Endothelial cell of umbilical vein (primary cell): ENCODE measurements around the gene HNRNPA2B1. TPM values are rescaled to one million over a fixed set of nuclear protein-coding genes. Genes with fewer than 3 reads are reported as not detected.

ENCODE experiments used
- BruUV-seq: library from RNA; stranded (reverse); fragments of 400-500 nt; replicated peaks from 2 replicates; lab custom pipeline; 2021; lab: Mats Ljungman, UMichigan
- CTCF ChIA-PET: fragments of 300-600, 350-600 bp; sonication (Branson Sonifier 250); formaldehyde crosslinking; loops from one replicate; lab custom pipeline; 2021; ENCODE audit warnings: antibody characterized with exemption, inconsistent platforms; lab: Charles Lee
- POLR2A ChIA-PET: fragments of 300-600, 350-600 bp; sonication (Branson Sonifier 250); formaldehyde crosslinking; loops from one replicate; lab custom pipeline; 2021; ENCODE audit warnings: antibody characterized with exemption, inconsistent platforms; lab: Charles Lee
- DNase-seq: peaks from one replicate; pipeline ENCODE4 v3.0.0-alpha.2; 2011; ENCODE audit warnings: low read depth, low spot score
- FAIRE-seq: peaks from 2 replicates; lab custom pipeline; 2011; peaks lifted over from hg19 to GRCh38; lab: Jason Lieb, UNC
- H2AFZ ChIP-seq: 2 replicates; pipeline ENCODE4 v1.6.0; 2012; ENCODE audit warnings: low read depth, low read length, control low read depth, inconsistent platforms
- H3K27ac ChIP-seq: 2 replicates; pipeline ENCODE4 v1.5.1; 2011; ENCODE audit warnings: low read depth, mild to moderate bottlenecking, control low read depth, low read length, moderate library complexity; ENCODE audit not compliant: insufficient read depth
- H3K27me3 ChIP-seq, 2 experiments: 2 replicates each; pipeline versions ENCODE4 v1.6.0 to v1.6.1; 2011; ENCODE audit warnings: low read length in 2 of 2, mixed read lengths in 1 of 2; ENCODE audit not compliant: control insufficient read depth in 2 of 2, insufficient read depth in 2 of 2
- H3K36me3 ChIP-seq, 2 experiments: 2 replicates in 1 of 2; 3 replicates in 1 of 2; pipeline ENCODE4 v1.5.1; 2011; ENCODE audit warnings: low read length in 2 of 2, mild to moderate bottlenecking in 1 of 2, moderate library complexity in 1 of 2; ENCODE audit not compliant: control insufficient read depth in 2 of 2, insufficient read depth in 2 of 2; ENCODE audit errors: extremely low read depth in 1 of 2
- H3K4me1 ChIP-seq: 3 replicates; pipeline ENCODE4 v1.5.1; 2011; ENCODE audit warnings: mild to moderate bottlenecking, low read length; ENCODE audit not compliant: control insufficient read depth, insufficient read depth; ENCODE audit errors: extremely low read depth
- H3K4me2 ChIP-seq: 2 replicates; pipeline ENCODE4 v1.6.1; 2011; ENCODE audit warnings: low read length, control low read depth, mixed read lengths; ENCODE audit not compliant: insufficient read depth
- H3K4me3 ChIP-seq, 3 experiments: fragments of 200-600 bp in 1 of 3; sonication (generic), shearing (Covaris generic) in 1 of 3; replicated peaks in 1 of 3; 2 replicates each; pipeline ENCODE4 v1.5.1; 2011 to 2016; ENCODE audit warnings: control low read depth in 3 of 3, low read length in 3 of 3, mild to moderate bottlenecking in 2 of 3, inconsistent platforms in 1 of 3, low read depth in 1 of 3, moderate library complexity in 1 of 3; ENCODE audit not compliant: insufficient read depth in 1 of 3
- H3K79me2 ChIP-seq: 2 replicates; pipeline ENCODE4 v1.6.0; 2012; ENCODE audit warnings: low read length, inconsistent platforms; ENCODE audit not compliant: control insufficient read depth, insufficient read depth
- H3K9ac ChIP-seq: replicated peaks from 2 replicates; pipeline ENCODE3; 2011; ENCODE audit warnings: low read length, control low read depth; ENCODE audit not compliant: insufficient read depth; ENCODE audit errors: extremely low read depth
- H3K9me1 ChIP-seq: replicated peaks from 3 replicates; pipeline ENCODE4 v1.6.0; 2011; ENCODE audit warnings: mild to moderate bottlenecking, low read length; ENCODE audit not compliant: control insufficient read depth, insufficient read depth; ENCODE audit errors: extremely low read depth
- H3K9me3 ChIP-seq: replicated peaks from 2 replicates; pipeline ENCODE4 v1.5.1; 2012; ENCODE audit warnings: low read length, inconsistent platforms; ENCODE audit not compliant: control insufficient read depth, insufficient read depth
- H4K20me1 ChIP-seq: replicated peaks from 2 replicates; pipeline ENCODE3; 2011; ENCODE audit warnings: mild to moderate bottlenecking, low read length; ENCODE audit not compliant: control insufficient read depth, insufficient read depth; ENCODE audit errors: extremely low read depth
- EZH2 ChIP-seq: IDR thresholded peaks from 2 replicates; pipeline ENCODE4 v1.6.1; 2012; ENCODE audit warnings: borderline replicate concordance, low read depth, mild to moderate bottlenecking, moderate library complexity, low read length, inconsistent platforms; ENCODE audit not compliant: severe bottlenecking
- FOS ChIP-seq: IDR thresholded peaks from 2 replicates; pipeline ENCODE4 v1.6.1; 2011; ENCODE audit warnings: mild to moderate bottlenecking, low read length, moderate library complexity, borderline replicate concordance; ENCODE audit not compliant: insufficient read depth
- GATA2 ChIP-seq: IDR thresholded peaks from 2 replicates; pipeline ENCODE4 v1.7.0; 2011; ENCODE audit warnings: low read depth, mild to moderate bottlenecking, moderate library complexity, mixed read lengths, low read length; ENCODE audit not compliant: insufficient read length, insufficient read depth
- JUN ChIP-seq: IDR thresholded peaks from 2 replicates; pipeline ENCODE4 v1.6.1; 2011; ENCODE audit warnings: borderline replicate concordance, low read depth; ENCODE audit not compliant: insufficient read length, insufficient read depth
- MYC ChIP-seq: IDR thresholded peaks from one replicate; pipeline ENCODE4 v1.6.1; 2011; ENCODE audit warnings: mild to moderate bottlenecking, low read depth, low read length
- POLR2A ChIP-seq: IDR thresholded peaks from 2 replicates; pipeline ENCODE4 v1.6.1; 2012; ENCODE audit warnings: low read depth, mild to moderate bottlenecking, control low read depth, low read length
- POLR2AphosphoS5 ChIP-seq: IDR thresholded peaks from 2 replicates; pipeline ENCODE4 v1.6.1; 2012; ENCODE audit warnings: low read depth, mild to moderate bottlenecking, control low read depth, low read length, moderate library complexity; ENCODE audit not compliant: insufficient read depth
- dilution Hi-C: fragments of 300-500 bp; cut with MboI; formaldehyde crosslinking; loops from one replicate; pipeline ENCODE4 v1.15.0; 2019; ENCODE audit warnings: low sequenced_read_pairs; ENCODE audit not compliant: extremely low pct_ligation_motif_present
- intact Hi-C: fragments of 100-400 bp; cut with micrococcal nuclease; formaldehyde crosslinking; loops from one replicate; pipeline ENCODE4 v1.10.0; 2022
- polyA plus RNA-seq, 4 experiments: library from polyadenylated mRNA; depleted of rRNA in 3 of 4; stranded (reverse) in 3 of 4; unstranded in 1 of 4; fragments of >200 nt; gene quantifications; 2 replicates each; pipeline versions ENCODE4 v1.2.1 to v1.2.3, GENCODE V29; 2011 to 2012; ENCODE audit warnings: missing spikeins in 1 of 4
- total RNA-seq: library from RNA; stranded (reverse); gene quantifications from 2 replicates; pipeline ENCODE4 v1.2.3, GENCODE V29; 2021
- TF ChIP-seq, protein P1 (sequence below), 2 donors: IDR thresholded peaks; 1 replicate in 1 of 2; 2 replicates in 1 of 2; pipeline ENCODE4 v1.5.1; 2011; ENCODE audit warnings: low read length in 2 of 2, mild to moderate bottlenecking in 2 of 2, moderate library complexity in 2 of 2, control low read depth in 1 of 2, inconsistent platforms in 1 of 2, low read depth in 1 of 2; ENCODE audit not compliant: insufficient read depth in 1 of 2; ENCODE audit errors: extremely low read depth in 1 of 2
- TF ChIP-seq, protein P2 (sequence below): IDR thresholded peaks from 2 replicates; pipeline ENCODE4 v1.6.1; 2011; ENCODE audit not compliant: insufficient read depth, insufficient read length

Gene HNRNPA2B1
- total and polyA plus RNA-seq, 2 donors (not counting 3 experiments of a cell fraction or from before 2014, with no cell fraction given) = 198 to 703 TPM

DNA sequence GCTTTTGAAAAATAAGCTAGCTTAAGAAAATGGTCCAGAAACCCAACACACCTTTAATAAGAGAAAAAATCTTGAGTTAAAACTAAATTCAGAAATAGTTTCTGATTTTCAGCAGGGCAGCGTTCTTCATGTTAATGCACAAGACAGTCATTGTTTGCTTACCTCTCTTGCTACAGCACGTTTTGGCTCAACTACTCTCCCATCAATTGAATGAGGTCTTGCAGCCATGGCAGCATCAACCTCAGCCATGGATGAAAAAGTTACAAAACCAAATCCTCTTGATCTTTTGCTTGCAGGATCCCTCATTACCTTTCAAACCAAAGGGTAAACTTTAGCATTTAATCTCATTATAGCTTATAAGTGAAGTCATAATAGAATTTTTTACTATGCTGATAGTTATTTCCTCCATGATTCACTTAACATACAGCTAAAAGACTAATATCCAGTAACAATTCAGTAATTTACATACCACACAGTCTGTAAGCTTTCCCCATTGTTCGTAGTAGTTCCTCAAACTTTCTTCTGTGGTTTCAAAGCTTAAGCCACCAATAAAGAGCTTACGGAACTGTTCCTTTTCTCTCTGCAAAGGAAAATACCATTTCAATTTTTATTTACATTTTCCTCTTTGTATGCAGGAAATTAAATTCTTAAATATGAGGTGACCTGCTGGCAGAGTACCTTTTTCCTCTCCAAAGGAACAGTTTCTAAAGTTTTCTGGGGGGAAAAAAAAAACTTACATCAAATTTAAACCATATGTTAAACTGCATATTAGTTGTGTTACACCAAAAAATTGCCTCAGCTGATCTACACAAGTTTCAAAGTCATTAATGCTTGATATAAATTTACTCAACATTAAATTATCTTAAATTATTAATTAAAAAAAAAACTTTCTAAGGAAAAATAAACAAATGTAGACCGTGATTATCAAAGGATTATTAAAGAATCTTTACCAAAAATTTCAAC, 3.1 kb downstream of the HNRNPA2B1 start:
- H3K9ac ChIP-seq = peak overlapping the region; percentile 100
- CTCF ChIA-PET = interaction anchor here (0.8 to 4.4 kb wide), 19 partner anchors 9 to 470 kb away, joined by 3 to 98 read pairs (median 5); partner anchors contain the start of gene NFE2L3
- DNase-seq (no peak), FAIRE-seq (peak; percentile 15)
- intact Hi-C loops (loop anchor here (1.0 to 2.0 kb wide), 3 partner anchors 106 to 305 kb away; no protein-coding TSS in a partner anchor), dilution Hi-C loops (loop anchor here (25.0 kb wide), 1 partner anchor 965 kb away; the partner anchor contains the start of genes HOXA10, HOXA3, HOXA7 and HOXA9)
- no peaks in the 10 kb centered on the region for H3K9me3 ChIP-seq
- peaks cover 89% of the 10 kb centered on the region for H3K79me2 ChIP-seq
- peak overlapping the region; percentile 98 to 100 (median 98) for H3K4me3 ChIP-seq
- TF ChIP-seq FOS = no peak
- TF ChIP-seq POLR2AphosphoS5 = no peak
- TF ChIP-seq POLR2A = no peak
- no peak for TF ChIP-seq GATA2
- TF ChIP-seq, protein P1, sequence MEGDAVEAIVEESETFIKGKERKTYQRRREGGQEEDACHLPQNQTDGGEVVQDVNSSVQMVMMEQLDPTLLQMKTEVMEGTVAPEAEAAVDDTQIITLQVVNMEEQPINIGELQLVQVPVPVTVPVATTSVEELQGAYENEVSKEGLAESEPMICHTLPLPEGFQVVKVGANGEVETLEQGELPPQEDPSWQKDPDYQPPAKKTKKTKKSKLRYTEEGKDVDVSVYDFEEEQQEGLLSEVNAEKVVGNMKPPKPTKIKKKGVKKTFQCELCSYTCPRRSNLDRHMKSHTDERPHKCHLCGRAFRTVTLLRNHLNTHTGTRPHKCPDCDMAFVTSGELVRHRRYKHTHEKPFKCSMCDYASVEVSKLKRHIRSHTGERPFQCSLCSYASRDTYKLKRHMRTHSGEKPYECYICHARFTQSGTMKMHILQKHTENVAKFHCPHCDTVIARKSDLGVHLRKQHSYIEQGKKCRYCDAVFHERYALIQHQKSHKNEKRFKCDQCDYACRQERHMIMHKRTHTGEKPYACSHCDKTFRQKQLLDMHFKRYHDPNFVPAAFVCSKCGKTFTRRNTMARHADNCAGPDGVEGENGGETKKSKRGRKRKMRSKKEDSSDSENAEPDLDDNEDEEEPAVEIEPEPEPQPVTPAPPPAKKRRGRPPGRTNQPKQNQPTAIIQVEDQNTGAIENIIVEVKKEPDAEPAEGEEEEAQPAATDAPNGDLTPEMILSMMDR (IDR thresholded peaks at IDR 0.05; ENCODE audit: extremely low read depth in 1 of 2, insufficient read depth in 1 of 2, low read depth in 1 of 2, low read length in 2 of 2) = no peak
- TF ChIP-seq, protein P2, sequence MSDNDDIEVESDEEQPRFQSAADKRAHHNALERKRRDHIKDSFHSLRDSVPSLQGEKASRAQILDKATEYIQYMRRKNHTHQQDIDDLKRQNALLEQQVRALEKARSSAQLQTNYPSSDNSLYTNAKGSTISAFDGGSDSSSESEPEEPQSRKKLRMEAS = no peak
- no peak for TF ChIP-seq EZH2
- TF ChIP-seq MYC = no peak
- TF ChIP-seq JUN = no peak
- peaks cover 46% of the 10 kb centered on the region for H3K4me1 ChIP-seq
- no peaks in the 10 kb centered on the region for H3K9me1 ChIP-seq
- H3K36me3 ChIP-seq = peaks cover 15 to 42% of the 10 kb centered on the region in 2 experiments
- POLR2A ChIA-PET = interaction anchor here (1.2 to 3.5 kb wide), 4 partner anchors 10 to 45 kb away, joined by 4 to 15 read pairs (median 6); partner anchors contain the start of gene NFE2L3
- no peaks in the 10 kb centered on the region for H3K27me3 ChIP-seq
- H4K20me1 ChIP-seq = peaks cover 40% of the 10 kb centered on the region
- TSS peak; percentile 11 for BruUV-seq
- no peak overlapping the region for H3K27ac ChIP-seq
- no peak overlapping the region for H2AFZ ChIP-seq
- H3K4me2 ChIP-seq = peak overlapping the region; percentile 90
